Lung (tissue), 12 donors: ENCODE data around the gene OTUD3. TPM values are rescaled to one million over a fixed set of nuclear protein-coding genes. Genes with fewer than 3 reads are reported as not detected.

Experiments used
- ATAC-seq: fragments of 200-7000 bp; cut with Tn5 transposase; one replicate; pipeline ENCODE4 v1.9.1; 2020; ENCODE audit warnings: moderate number of reproducible peaks; ENCODE audit not compliant: insufficient read depth, low FRiP score
- DNase-seq, 3 donors: peaks; one replicate each; pipeline ENCODE4 v3.0.0-alpha.2; 2013 to 2017
- H3K27ac ChIP-seq, 2 donors: one replicate each; pipeline ENCODE4 v1.5.1; 2013; ENCODE audit warnings: mild to moderate bottlenecking in 2 of 2, moderate library complexity in 2 of 2, control low read depth in 1 of 2, inconsistent platforms in 1 of 2, low read depth in 1 of 2, low read length in 1 of 2
- H3K27me3 ChIP-seq, 3 donors: one replicate each; pipeline ENCODE4 v1.5.1; 2013; ENCODE audit warnings: low read length in 2 of 3; ENCODE audit not compliant: control insufficient read depth in 3 of 3, insufficient read depth in 3 of 3
- H3K36me3 ChIP-seq, 4 donors: one replicate each; pipeline ENCODE4 v1.5.1; 2013; ENCODE audit warnings: low read length in 4 of 4, mild to moderate bottlenecking in 1 of 4, moderate library complexity in 1 of 4; ENCODE audit not compliant: control insufficient read depth in 4 of 4, insufficient read depth in 4 of 4
- H3K4me1 ChIP-seq, 5 donors: one replicate each; pipeline ENCODE4 v1.5.1; 2013; ENCODE audit warnings: low read length in 5 of 5, mild to moderate bottlenecking in 2 of 5, moderate library complexity in 1 of 5; ENCODE audit not compliant: control insufficient read depth in 5 of 5, insufficient read depth in 5 of 5
- H3K4me3 ChIP-seq: one replicate; pipeline ENCODE4 v1.5.1; 2013; ENCODE audit warnings: mild to moderate bottlenecking, control low read depth, moderate library complexity
- H3K9ac ChIP-seq, 2 donors: one replicate each; pipeline ENCODE4 v1.5.1; 2013; ENCODE audit warnings: low read length in 2 of 2, control low read depth in 1 of 2; ENCODE audit not compliant: insufficient read depth in 1 of 2
- H3K9me3 ChIP-seq, 4 donors: one replicate each; pipeline ENCODE4 v1.5.1; 2013; ENCODE audit warnings: low read length in 3 of 4, mild to moderate bottlenecking in 1 of 4, moderate library complexity in 1 of 4; ENCODE audit not compliant: control insufficient read depth in 4 of 4, insufficient read depth in 3 of 4
- WGBS, 2 donors: extraction: QIAGEN DNeasy Blood & Tissue Kit; methylation state at CpG; one replicate each; pipeline ENCODE4 v1.1.7; 2013; 5-methylcytosine and 5-hydroxymethylcytosine counted together
- polyA plus RNA-seq, 2 donors: library from polyadenylated mRNA; stranded (reverse); fragments of 200-250 nt; gene quantifications; one replicate each; pipeline ENCODE4 v1.2.1, GENCODE V29; 2013
- total RNA-seq, 2 donors: library from RNA; depleted of rRNA in 1 of 2; stranded (reverse); fragments of >200 nt in 1 of 2; gene quantifications; one replicate each; pipeline ENCODE4 v1.2.1, GENCODE V29; 2014 to 2021
- TF ChIP-seq, protein P1 (sequence below): IDR thresholded peaks from 2 replicates; pipeline ENCODE4 v1.5.1; 2012; ENCODE audit warnings: mild to moderate bottlenecking; ENCODE audit errors: control extremely low read depth, extremely low read depth
- donor health status: control.
- donor health status: control.
- donor health status: Bipolar disorder and iron deficiency.
- donor health status: healthy.
- donor health status: DM: yes; HTN: yes; CAD: no.

Gene OTUD3
- total and polyA plus RNA-seq, 4 donors: 1.7 to 8.6 (median 6.7) TPM

DNA sequence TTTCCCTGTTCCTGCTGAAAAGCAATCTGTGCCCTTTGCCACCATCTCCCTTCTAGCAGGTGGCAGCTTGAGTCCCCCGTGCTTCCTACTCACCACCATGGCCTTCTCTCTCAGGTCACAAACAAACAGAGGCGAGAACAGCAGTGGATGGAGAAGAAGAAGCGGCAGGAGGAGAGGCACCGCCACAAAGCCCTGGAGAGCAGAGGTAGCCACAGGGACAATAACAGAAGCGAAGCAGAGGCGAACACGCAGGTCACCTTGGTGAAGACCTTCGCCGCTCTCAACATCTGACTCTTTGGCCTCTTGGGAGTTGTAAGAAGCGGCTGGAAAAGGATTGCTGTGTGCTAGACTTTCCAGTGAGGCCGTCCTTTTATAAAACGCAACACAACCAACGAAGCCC lies 25.3 kb downstream of the OTUD3 start:
- ATAC-seq: no peak
- no peak for DNase-seq
- Histone ChIP-seq H3K9me3 (no peaks in the 10 kb centered on the region), H3K4me1 (no peaks in the 10 kb centered on the region), H3K9ac (no peak overlapping the region), H3K27me3 (no peaks in the 10 kb centered on the region), H3K36me3 (peaks cover 21 to 40% (median 34%) of the 10 kb centered on the region in 4 donors), H3K4me3 (no peak overlapping the region), H3K27ac (no peak overlapping the region)
- WGBS, 2 donors: 96 to 97% methylated on average over 13 of the region's 13 CpGs
- TF ChIP-seq, protein P1, sequence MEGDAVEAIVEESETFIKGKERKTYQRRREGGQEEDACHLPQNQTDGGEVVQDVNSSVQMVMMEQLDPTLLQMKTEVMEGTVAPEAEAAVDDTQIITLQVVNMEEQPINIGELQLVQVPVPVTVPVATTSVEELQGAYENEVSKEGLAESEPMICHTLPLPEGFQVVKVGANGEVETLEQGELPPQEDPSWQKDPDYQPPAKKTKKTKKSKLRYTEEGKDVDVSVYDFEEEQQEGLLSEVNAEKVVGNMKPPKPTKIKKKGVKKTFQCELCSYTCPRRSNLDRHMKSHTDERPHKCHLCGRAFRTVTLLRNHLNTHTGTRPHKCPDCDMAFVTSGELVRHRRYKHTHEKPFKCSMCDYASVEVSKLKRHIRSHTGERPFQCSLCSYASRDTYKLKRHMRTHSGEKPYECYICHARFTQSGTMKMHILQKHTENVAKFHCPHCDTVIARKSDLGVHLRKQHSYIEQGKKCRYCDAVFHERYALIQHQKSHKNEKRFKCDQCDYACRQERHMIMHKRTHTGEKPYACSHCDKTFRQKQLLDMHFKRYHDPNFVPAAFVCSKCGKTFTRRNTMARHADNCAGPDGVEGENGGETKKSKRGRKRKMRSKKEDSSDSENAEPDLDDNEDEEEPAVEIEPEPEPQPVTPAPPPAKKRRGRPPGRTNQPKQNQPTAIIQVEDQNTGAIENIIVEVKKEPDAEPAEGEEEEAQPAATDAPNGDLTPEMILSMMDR: no peak

DNA sequence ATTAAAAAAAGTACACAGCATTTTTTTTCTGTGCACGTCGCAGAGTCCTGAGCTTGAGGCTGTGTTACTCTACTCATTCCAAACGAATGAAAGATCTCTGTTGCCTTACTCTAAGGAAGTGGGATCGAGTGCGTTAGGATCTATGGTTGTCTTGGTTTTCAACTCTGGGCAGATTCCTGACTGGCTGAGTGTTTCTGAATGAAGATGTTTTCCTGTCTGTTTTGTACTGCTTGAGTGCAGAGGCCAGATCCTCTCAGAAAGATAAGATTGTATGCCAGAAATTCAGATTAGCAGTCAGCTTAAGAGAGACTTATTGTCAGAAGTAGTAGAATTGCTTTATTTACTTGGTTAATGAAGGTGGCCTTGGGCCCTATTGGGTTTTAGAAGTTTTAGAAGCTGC lies 27.2 kb downstream of the OTUD3 start:
- TF ChIP-seq, protein P1: no peak
- no peak for DNase-seq
- peaks cover 21 to 46% (median 34%) of the 10 kb centered on the region in 4 donors for H3K36me3 ChIP-seq
- no peaks in the 10 kb centered on the region for H3K9me3 ChIP-seq
- H3K27me3 ChIP-seq: no peaks in the 10 kb centered on the region
- no peak overlapping the region for H3K27ac ChIP-seq
- no peak overlapping the region for H3K4me3 ChIP-seq
- 92% methylated on average over 5 of the region's 5 CpGs for whole genome bisulfite sequencing, 2 donors
- no peak overlapping the region for H3K9ac ChIP-seq
- H3K4me1 ChIP-seq: no peaks in the 10 kb centered on the region
- no peak for ATAC-seq

DNA sequence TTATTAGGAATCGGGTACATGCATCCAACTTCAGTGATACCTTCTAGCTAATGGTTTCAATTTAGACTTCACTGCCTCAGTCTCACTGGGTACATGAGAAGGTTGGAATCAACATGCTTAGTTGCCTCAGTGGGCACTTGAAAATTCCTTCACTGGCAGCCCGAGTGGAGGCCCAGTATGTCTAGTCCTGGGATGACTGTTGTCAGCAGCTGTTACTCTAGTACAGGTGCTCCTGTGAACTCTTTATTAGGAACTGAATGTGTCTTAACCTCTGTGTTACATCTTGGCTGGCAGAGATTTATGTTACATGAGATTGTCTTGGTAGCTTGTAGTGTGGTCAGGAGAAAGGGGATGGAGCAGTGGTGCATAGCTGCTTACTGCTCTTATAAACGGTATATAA lies 27.8 kb downstream of the OTUD3 start:
- DNase-seq: no peak
- no peak overlapping the region for H3K4me3 ChIP-seq
- no peak for ATAC-seq
- H3K9ac ChIP-seq: no peak overlapping the region
- no peaks in the 10 kb centered on the region for H3K4me1 ChIP-seq
- 91 to 99% methylated on average over 3 of the region's 3 CpGs for WGBS, 2 donors
- H3K27ac ChIP-seq: no peak overlapping the region
- peaks cover 21 to 51% (median 31%) of the 10 kb centered on the region in 4 donors for H3K36me3 ChIP-seq
- no peaks in the 10 kb centered on the region for H3K27me3 ChIP-seq
- no peaks in the 10 kb centered on the region for H3K9me3 ChIP-seq
- TF ChIP-seq, protein P1: no peak

DNA sequence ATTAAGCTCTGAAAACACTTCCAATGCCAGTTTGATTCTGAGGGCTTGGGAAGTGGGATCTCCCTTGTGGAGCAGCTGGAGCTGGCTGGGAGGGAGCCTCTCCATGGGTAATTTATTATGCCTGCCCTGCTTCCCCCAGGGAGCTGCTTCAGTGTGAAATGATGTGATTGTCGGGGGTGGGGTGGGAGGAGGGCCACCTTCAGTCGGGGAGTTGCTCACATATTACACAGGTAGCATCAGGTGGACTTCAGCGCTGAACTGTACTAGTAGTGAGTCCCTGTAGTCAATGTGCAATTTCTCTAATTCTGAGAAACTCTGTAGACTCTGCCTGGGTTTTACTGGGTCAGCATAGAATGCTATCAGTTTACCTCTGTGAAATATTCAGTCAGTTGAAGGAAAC lies 28.5 kb downstream of the OTUD3 start:
- H3K27ac ChIP-seq: no peak overlapping the region
- DNase-seq (no peak), ATAC-seq (no peak)
- H3K4me3 ChIP-seq: no peak overlapping the region
- WGBS, 2 donors: 93% methylated on average over 3 of the region's 3 CpGs
- no peaks in the 10 kb centered on the region for H3K27me3 ChIP-seq
- no peaks in the 10 kb centered on the region for H3K4me1 ChIP-seq
- H3K36me3 ChIP-seq: peaks cover 21 to 53% (median 29%) of the 10 kb centered on the region in 4 donors
- H3K9me3 ChIP-seq: no peaks in the 10 kb centered on the region
- TF ChIP-seq, protein P1: no peak
- no peak overlapping the region for H3K9ac ChIP-seq
